HG03060 (cell line): Measurements from ENCODE around the gene ATXN8OS.
"Not testable (repeated sequence)": the region's sequence is repeated elsewhere in the genome, so short reads cannot be mapped to it uniquely, and the experiment has no call there.

Experiments
- ATAC-seq: cut with Tn5 transposase; IDR thresholded peaks from one replicate; pipeline ENCODE4 v1.9.1; 2021; ENCODE audit warnings: low read depth, moderate number of reproducible peaks; ENCODE audit not compliant: unreplicated experiment

Gene ATXN8OS

DNA sequence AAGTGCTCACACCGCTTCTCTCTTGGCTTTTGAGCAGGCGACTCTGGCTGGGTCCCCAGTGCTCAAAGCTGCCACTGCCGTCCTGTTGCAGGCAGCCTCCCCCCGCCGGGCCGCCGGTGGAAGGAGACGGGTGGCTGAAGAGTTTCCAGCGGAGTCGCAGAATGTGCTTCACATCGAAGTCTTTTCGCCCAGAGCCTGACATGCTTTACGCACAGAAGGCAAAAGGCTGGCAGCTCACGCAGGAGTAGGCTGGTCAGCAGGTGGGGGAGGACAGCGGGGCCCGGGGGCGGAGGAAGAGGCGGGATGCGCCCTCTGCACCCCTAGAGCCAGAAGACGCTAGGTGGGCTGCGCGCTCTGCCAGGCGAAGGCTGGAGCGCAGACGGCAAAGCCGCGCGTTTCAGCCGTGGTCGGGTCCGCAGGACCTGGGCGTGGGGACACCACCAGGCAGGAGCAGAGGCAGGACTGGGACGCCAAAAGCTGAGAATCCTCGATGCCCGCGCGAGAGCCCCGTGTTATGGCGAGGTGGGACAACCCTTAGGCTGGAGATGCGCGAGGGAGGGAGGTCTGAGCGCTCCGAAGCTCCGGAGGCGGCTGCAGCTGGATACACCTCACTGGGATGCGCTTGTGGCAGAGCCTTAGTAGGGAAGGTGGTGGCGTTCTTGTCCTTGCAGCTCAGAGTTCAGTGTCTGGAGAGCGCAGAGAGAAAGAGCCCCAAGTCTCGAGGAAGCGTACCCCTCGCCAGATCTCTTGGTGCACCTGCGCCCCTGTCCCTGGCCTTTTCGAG is at the start of gene ATXN8OS:
TSS of gene ATXN8OS (plus strand) at position 329 of the 784 bp plus-strand sequence.
- ATAC-seq, result no peak

DNA sequence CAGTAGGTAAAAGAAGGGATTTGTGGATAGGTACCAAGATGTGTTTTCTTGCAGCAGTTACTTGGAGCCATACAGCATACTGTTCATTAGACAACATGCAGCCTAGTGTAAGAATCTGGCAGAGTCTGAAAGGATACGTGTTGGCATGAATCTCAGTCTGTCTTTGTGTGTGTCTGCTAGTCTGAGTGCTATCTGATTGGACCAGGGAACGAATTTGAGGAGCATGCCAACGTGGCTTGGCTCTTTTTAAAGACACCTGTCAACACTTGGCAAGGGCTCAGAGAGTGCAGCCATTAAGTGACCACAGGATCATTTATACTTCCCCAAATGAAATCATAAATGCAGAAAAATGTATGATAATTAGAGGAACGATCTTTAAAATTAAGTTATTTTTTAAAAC is 27.6 kb upstream of the ATXN8OS start:
- no peak for ATAC-seq

DNA sequence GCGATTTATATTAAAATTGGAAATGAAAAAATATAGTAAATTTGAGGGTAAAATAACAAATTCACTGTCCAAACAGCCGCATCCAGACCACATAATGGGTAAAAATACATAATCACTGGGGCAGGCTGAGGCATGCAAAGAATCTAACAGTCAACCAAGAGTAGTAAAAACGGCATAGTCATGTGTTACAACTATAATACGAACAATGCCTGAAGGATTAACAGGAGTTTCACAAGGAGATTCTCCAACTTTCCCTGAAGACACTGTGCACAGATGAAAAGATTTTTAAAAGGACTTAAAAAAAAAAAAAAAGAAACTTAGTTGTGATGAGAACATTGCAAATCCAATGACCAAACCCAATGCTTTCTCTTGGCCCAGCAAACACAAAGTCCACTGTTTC is 20.4 kb upstream of the ATXN8OS start:
- ATAC-seq, result no peak

DNA sequence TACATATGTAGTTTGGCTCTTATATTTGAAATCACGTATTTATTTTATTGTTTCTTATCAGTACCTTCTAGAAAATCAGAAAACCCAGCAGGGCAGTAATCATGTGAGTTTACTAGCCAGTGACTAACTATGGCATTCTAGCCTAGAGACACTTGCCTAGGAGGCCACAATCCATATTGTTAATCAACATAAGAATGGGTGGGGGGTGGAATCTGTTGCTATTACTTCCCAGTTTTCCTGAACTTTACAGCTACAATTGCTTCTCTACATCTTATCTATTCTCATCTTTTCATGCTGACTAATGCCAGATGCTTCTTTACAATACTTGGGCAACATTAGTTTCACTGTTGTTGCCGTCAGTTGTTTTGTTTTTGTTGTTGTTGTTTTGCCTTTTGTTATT is 18.7 kb upstream of the ATXN8OS start:
- no peak for ATAC-seq

DNA sequence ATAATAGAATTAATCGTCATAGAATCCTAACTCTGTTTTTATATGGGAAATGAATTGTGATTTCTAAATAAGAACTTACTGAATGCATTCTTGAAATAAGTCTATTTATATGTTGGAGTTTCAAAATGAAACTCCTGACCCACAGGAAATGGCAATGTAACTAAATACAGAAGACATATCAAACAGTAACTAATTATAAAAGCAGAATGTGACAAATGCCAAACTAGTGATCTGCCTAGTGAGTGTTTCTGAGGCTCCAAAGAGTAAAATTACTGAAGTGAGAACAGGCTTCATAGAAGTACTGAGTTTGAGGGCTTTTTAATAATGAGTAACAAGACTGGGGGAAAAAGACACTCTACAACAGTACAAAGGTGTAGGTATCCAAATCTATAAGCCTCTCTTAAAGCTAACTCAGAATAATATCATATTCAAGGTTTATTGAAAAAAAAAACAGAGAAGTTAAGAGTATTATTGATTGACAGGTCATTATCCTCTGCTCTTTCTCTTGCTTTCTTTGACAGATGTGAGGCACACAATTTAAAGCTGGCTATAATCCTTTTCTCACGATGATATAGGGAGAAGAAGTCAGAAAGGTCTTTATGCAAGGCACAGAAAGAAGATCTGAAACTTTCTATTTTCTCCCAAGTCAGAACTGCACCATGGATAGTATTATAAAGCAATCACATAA is 17.4 kb upstream of the ATXN8OS start:
- ATAC-seq, result peak; percentile 81

DNA sequence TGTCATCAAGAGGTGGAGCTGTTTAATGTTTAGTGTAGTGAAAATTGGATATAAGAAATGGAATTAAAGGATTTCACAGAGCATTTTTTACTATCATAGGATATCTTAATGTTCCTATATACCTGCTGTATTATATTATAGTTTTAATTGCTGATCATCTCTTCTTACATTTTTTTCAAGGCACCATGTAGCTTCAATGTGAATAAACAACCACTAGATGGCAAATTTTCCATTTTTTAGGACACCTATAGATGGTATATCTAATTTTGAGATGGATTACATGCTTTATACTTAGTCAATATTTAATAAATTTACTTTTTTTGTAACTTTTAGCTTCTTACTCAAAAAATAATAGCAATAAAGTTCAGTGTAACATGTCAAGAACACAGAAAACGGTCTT is 9.0 kb upstream of the ATXN8OS start:
- ATAC-seq, result no peak

DNA sequence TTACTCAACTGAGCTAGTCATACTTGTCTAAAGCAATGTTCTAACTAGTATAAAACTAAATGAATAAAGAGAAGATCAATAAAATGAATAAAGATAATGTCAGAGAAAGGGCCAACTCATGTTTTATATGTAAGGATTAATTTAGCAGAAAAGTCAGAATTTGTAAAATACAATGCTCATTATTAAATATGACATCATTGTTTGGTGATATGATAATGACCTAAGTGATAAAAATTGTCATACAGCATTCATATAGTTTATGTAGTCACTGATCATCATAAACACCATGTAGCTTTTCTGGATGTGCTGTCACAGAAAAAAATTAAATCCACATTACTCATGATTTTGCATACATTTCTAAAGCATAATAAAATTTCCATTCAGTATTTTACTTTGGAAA is 3.1 kb upstream of the ATXN8OS start:
- no peak for ATAC-seq

DNA sequence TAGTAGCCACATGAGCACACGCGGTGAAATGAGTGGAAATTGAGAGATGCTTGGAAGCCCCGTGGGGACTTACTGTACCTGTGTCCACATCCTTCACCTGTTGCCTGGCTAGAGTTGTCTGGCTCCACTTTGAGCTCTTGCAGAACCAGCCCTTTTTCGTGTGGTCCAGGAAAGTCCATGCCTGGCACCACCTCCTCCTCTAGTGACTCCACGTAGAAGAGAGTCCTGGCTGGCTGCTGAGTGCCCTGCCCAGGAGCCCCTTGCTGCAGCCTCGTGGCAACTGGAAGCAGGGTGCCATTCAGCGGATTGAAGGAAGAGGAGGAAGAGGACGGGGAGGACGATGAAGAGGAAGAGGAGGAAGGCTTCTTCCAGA is 515 bp upstream of the ATXN8OS start:
- no peak for ATAC-seq

DNA sequence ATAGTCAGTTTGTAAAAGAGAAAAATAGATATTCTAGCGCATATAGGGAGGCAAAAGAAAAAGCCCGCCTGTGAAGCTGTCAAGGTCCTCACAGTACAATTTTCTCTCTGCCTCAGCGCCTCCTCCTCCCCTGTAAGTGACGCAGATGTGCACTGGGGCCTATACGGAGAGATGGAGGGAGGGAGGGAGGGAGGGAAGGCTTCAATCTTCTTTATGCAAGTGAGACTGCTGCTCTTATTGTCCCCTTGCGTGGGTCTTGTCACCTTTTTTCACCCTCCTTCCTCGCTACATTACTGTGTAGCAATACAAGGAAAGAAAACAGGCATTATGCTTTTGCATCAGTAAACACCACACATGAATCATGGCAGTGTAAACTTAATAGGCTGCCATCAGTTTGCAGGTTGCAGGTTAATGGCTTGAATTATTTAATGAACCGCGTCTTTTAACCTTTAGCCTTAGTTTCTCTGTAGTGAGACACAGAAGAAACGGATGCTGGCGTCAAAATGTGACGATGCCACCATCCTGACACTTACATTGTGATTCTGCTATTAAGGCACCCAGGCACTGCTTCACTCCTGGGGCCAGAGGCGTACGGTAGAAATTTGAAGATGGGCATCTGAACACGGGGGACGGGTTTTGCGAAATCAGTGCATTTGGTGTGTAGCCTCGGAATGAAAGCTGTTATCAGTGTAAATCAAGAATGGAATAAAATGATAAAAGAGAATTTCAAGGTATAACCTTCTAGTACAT is 905 bp downstream of the ATXN8OS start, which contains the start of gene KLHL1:
TSS of gene KLHL1 (minus strand) at position 97 of the 750 bp plus-strand sequence. CDS start 753 bp downstream, outside the sequence.
- ATAC-seq, result no peak

DNA sequence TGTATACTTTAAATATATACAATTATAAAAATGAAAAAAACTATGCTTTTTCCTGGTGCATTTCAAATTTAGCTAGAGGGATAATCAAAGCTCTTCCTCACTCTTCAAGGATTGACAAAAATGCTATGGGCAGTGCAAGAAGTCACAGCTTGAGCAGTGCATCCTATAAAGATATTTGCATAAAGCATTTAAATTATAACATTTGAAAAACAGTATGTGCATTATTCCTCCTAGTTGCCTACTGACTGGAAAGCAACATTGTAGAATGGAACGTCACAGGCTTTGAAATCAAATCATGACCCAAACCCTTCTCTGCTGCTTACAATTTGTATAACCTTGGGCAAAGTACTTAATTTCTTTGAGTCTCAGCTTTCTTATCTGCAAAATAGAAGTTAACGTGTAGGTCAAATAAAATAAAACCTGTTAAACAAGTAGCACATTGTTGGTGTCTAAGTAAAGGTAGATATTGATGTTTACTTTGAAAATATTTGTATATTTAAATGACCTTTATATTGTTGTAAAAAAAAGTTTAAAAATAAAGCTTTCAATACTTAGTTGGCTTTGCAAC is 9.8 kb downstream of the ATXN8OS start:
- ATAC-seq, result no peak

DNA sequence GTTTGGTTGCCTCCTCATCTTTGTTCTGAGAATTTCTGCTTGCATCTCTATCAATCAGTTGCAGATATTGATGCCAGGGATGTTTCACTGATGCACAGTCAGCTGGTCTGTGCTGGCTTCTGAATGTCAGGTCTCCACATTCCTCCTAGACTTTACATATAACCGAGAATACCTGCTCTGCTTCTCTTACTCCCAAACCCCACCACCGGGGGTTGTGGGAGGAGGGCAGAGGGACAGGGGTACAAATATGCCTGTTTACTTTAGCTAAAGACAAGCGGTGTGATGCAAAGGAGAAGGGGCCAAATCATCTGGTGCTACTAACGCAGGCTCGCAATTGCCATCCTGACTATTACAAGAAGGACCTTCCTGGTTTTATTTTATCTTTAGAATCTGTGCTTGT is 18.1 kb downstream of the ATXN8OS start:
- no peak for ATAC-seq

DNA sequence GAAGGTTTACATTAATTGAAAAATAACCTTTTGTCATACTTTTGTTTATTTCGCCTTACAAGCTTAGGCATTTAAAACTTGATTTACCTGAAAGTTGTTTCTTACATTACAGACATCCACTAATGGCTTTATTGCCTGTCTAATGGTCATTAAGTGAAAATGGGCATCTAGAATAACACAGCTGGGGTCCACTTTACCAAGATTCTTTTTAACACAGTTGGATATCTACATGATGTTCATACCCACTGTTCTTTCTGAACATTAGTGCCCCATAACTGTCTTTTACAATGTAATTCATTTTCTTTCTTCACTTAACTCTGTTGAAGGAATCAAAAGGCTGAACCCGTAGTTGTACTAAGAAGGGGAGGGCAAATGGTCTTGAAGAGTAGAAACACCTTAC is 20.5 kb downstream of the ATXN8OS start:
- ATAC-seq, result no peak

DNA sequence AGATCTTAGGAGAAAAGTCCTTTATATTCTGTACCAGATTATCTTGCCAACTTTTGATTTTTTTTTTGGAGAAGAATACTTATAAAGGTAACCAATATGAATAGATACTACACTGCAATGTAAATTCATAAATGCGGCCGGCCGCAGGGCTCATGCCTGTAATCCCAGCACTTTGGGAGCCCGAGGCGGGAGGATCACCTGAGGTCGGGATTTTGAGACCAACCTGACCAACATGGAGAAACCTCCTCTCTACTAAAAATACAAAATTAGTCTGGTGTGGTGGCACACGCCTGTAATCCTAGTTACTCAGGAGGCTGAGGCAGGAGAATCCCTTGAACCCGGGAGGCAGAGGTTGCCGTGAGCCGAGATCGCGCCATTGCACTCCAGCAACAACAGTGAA is 35.0 kb downstream of the ATXN8OS start:
- ATAC-seq, result not testable (repeated sequence)

DNA sequence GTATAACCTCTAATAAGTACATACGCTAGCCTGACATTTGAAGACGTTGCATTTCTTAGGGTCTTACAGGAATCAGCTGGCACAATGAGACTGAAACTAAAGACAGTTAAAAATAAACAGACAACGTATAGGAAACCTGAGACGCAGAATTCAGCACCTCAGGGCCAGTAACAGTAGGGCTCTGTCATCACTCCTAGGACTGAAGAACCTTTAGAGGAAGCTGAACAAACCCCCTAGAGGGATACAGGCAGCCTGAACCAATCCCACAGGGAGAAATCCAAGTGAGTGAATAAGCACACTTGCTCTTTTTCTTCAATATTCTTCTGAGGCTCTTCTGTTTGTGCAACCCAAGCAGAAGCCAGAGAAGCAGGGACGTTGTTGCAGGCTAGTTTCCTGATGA is 54.5 kb downstream of the ATXN8OS start:
- no peak for ATAC-seq

DNA sequence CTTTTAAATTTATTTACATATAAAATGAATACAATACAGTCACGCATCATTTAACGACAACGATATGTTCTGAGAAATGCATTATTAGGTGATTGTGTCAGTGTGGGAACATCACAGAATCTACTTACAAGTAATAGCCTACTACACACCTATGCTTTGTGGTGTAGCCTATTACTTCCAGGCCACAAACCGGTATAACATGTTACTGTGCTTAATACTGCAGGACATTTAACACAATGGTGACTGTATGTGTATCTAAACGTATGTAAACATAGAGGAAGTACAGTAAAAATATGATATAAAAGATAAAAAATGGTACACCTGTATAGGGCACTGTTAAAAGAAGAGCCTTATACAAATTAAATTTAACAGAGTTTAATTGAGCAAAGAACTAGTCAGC is 63.1 kb downstream of the ATXN8OS start:
- no peak for ATAC-seq

DNA sequence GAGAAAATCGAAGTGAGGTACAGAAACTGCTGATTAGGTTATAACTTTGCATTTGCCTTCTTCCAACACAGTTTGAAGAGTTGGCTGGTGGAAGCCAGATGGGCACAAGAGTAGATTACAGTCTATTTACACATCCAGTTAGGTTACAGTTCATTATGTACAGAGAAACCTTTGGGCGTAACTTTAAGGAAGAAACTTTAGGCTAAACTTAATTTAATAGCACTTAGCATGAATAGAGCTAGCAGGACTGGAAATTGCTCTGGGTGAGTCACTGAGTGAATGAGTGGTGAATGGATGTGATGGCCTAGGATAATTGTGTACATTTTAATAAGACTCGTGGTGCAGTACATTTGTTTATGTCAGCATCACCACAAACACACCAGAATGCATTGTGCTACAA is 63.5 kb downstream of the ATXN8OS start:
- ATAC-seq, result no peak

DNA sequence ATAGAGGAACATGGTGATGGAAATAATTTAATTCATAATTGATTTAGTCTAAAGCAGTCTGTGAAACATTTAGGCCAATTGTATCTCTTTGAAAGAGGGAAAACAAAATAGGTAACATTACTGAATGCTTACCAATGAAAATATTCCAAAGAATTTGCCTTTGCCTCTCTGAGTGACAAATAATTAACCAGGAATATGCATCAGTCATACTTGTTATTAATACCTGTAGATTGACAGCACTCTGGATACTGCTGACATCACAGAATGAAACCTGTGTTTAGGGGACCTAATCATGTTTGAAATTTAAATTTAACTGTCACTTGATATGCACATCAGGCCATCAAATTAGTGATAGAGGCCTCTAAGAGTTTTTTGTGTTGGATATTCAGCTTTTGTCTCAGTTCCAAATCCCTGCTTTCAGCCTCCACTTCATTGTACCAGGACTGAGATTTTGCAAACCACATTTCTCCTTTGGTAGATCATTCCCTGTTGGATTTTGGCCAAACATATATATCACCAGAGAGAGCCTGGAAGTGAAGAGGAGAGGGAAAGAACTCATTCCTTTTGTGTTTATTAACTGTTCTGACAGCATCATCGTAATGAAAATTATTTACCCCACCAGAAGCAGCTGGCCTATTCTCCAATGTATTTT is 65.4 kb downstream of the ATXN8OS start:
- no peak for ATAC-seq

DNA sequence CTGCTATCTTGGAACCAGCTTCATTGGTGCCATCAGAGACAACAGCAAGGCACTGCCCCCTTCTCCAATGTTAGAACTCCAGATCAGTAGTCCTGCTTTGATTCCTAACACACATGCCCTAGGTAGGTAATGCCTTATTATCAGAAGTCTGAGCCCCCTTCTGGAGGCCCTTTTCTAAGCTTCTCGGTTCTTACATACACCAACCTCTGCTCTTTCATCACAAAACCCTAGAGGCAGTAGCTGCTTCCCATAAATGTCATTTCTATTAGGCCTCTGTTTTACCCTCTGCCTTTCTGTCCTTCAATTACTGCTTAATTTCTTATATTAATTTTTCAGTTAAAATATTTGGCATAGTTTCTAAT is 66.0 kb downstream of the ATXN8OS start:
- ATAC-seq, result no peak

DNA sequence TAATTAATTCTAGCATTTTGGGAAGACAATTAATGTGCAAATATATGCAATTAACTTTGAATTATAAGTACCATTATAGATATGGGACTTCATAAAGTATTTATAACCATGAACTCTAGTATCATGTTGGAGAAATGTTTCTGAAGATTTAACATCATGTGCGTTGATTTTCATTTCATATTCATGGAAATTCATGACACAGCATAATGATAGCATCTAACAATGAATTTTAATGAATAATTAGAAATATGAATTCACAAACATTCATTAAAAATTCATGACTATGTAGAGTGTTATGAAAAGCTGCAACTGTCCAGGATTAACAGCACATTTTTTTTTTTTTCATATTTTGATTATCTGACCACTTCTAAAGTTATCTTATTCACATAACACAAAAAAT is 70.7 kb downstream of the ATXN8OS start:
- no peak for ATAC-seq
